SJSA1 (cell line): ENCODE results near the gene ANKRA2. TPM values are rescaled to one million over a fixed set of nuclear protein-coding genes. Genes with fewer than 3 reads are reported as not detected.

ENCODE experiments used
- DNase-seq, 2 experiments: peaks; one replicate each; pipeline ENCODE4 v3.0.0-alpha.2; 2015 to 2020; ENCODE audit warnings: low spot score in 2 of 2, low read depth in 1 of 2
- H3K27ac ChIP-seq: fragments of 250-450 bp; sonication (Bioruptor Pico); 2 replicates; pipeline ENCODE4 v1.5.1; 2020; ENCODE audit warnings: mild to moderate bottlenecking, moderate library complexity
- H3K27me3 ChIP-seq: fragments of 250-450 bp; sonication (Bioruptor Pico); replicated peaks from 2 replicates; pipeline ENCODE4 v1.5.1; 2020; ENCODE audit warnings: mild to moderate bottlenecking, moderate library complexity
- H3K36me3 ChIP-seq: fragments of 250-450 bp; sonication (Bioruptor Pico); 2 replicates; pipeline ENCODE4 v1.5.1; 2020; ENCODE audit warnings: mild to moderate bottlenecking
- H3K4me1 ChIP-seq: fragments of 250-450 bp; sonication (Bioruptor Pico); replicated peaks from 2 replicates; pipeline ENCODE4 v1.6.1; 2021; ENCODE audit warnings: mild to moderate bottlenecking
- H3K4me3 ChIP-seq: fragments of 250-450 bp; sonication (Bioruptor Pico); 2 replicates; pipeline ENCODE4 v1.5.1; 2020; ENCODE audit warnings: mild to moderate bottlenecking
- H3K9me3 ChIP-seq: fragments of 250-450 bp; sonication (Bioruptor Pico); replicated peaks from 2 replicates; pipeline ENCODE4 v1.5.1; 2020; ENCODE audit warnings: mild to moderate bottlenecking
- total RNA-seq: library from RNA; depleted of rRNA; stranded (reverse); fragments of >200 nt; shearing (Covaris generic); gene quantifications from 2 replicates; pipeline ENCODE4 v1.2.3, GENCODE V29; 2014; rRNA removed

ANKRA2 gene
- total RNA-seq, 1 experiment from 2014 or later: 13.8 TPM

DNA sequence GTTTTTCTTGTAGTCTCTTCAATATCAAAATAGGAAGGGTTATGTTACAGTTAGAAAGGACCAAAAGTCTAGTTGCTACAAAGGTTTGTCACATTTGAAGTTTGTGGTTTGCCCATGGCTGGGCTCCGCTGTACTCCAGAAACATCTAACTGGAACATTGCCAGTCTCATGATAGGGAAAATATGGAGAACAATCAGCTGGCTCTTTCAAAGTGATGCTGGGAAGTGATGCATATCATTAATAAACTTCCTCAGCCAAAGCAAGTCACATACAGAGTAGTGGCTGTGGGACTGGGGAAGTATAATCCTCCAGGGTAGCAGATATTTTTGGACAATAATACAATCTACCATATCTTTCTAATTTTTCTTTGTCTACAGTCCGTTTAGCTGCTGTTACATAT is 58.4 kb downstream of the ANKRA2 start:
- Histone ChIP-seq H3K27ac (no peak overlapping the region), H3K36me3 (peaks cover 55% of the 10 kb centered on the region), H3K4me3 (no peak overlapping the region), H3K9me3 (no peaks in the 10 kb centered on the region), H3K4me1 (no peaks in the 10 kb centered on the region), H3K27me3 (no peaks in the 10 kb centered on the region)
- DNase-seq: no peak

DNA sequence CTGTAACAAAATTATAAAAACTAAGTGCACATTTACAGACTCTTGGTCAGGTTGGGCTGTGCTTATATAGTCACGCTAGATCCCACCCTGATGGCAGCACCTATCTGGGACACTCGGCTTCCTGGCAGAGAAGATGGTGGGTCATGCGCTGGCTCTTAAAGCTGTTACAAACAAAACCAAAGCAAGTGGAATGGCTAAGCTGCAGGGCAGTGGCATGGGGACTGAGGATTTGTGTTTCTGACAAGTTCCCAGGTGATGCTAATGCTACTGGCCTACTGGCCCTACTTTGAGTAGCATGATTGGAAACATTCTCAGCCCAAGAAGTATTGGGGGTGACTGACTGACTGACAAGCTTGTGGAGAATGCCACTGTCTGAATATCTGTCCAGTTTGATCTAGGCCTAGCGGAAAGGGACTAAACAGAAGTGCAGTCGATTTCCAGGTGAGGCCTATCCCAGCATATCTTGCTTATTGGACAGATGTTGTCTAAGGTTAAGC is 58.9 kb downstream of the ANKRA2 start:
- H3K4me3 ChIP-seq: no peak overlapping the region
- peaks cover 61% of the 10 kb centered on the region for H3K36me3 ChIP-seq
- no peaks in the 10 kb centered on the region for H3K4me1 ChIP-seq
- H3K9me3 ChIP-seq: no peaks in the 10 kb centered on the region
- no peak for DNase-seq
- no peak overlapping the region for H3K27ac ChIP-seq
- no peaks in the 10 kb centered on the region for H3K27me3 ChIP-seq

Other genes with a start within 250 kb of the ANKRA2 start
- gene FOXD1, start 116.9 kb downstream of the ANKRA2 start, total RNA-seq: 10.4 and 11.2 TPM in 2 replicates
- gene BTF3, start 67.2 kb downstream of the ANKRA2 start, total RNA-seq: 309 and 496 TPM in 2 replicates
- 23.6 and 30.3 TPM in 2 replicates for gene UTP15, start 104 bp upstream of the ANKRA2 start, total RNA-seq
- gene ARHGEF28, start 60.6 kb upstream of the ANKRA2 start, total RNA-seq: 13.6 and 20.2 TPM in 2 replicates